ENCODE measurements around the gene SLC9A1. TPM values are rescaled to one million over a fixed set of nuclear protein-coding genes. Genes with fewer than 3 reads are reported as not detected.

The SLC9A1 gene
- polyA plus RNA-seq, 3 donors: 4.5 to 14.2 (median 4.6) TPM

GRCh38 chr1:27147842-27148518 is 6.9 kb downstream of the SLC9A1 start:
- Histone ChIP-seq H3K27ac (ENCODE audit: low read depth in 1 of 2, low read length in 2 of 2) (no peak overlapping the region), H3K4me2 (replicated peaks; ENCODE audit: extremely low read depth, low read length, poor library complexity, severe bottlenecking) (no peak overlapping the region)

GRCh38 chr1:27145934-27146354 is 9.0 kb downstream of the SLC9A1 start:
- H3K9me3 Mint-ChIP-seq: peaks cover 0 to 5% (median 3%) of the 10 kb centered on the region in 7 donors
- no peak overlapping the region for H3K9ac ChIP-seq (ENCODE audit: insufficient read depth, low read length, poor library complexity, severe bottlenecking)
- DNase-seq: no peak
- no peaks in the 10 kb centered on the region for H3K27me3 Mint-ChIP-seq (ENCODE audit: low read depth in 3 of 3)
- H3K4me3 ChIP-seq (replicated peaks in 1 of 3; ENCODE audit: low read depth in 2 of 3, low read length in 3 of 3): no peak overlapping the region
- no peak overlapping the region for H3K4me2 ChIP-seq (replicated peaks; ENCODE audit: extremely low read depth, low read length, poor library complexity, severe bottlenecking)
- H3K27ac Mint-ChIP-seq: no peak overlapping the region
- TF ChIP-seq CTCF (IDR thresholded peaks at IDR 0.05): no peak
- WGBS (ENCODE audit: insufficient coverage): 88% methylated on average over 5 of the region's 7 CpGs
- H3K36me3 ChIP-seq (replicated peaks in 1 of 2; ENCODE audit: control insufficient read depth in 1 of 2, insufficient read depth in 2 of 2, low read length in 2 of 2): peaks cover 8 to 52% of the 10 kb centered on the region in 2 donors
- H2AFZ ChIP-seq (ENCODE audit: insufficient read depth, low read depth, low read length, poor library complexity, severe bottlenecking): no peak overlapping the region
- H3K27ac ChIP-seq (ENCODE audit: low read depth in 1 of 2, low read length in 2 of 2): no peak overlapping the region
- H3K4me1 ChIP-seq (ENCODE audit: control insufficient read depth in 1 of 2, insufficient read depth in 2 of 2, low read length in 2 of 2): peaks cover 23 to 25% of the 10 kb centered on the region in 2 donors
- H3K9me3 ChIP-seq (replicated peaks in 1 of 2; ENCODE audit: control insufficient read depth in 1 of 2, insufficient read depth in 1 of 2, low read length in 2 of 2): no peaks in the 10 kb centered on the region
- peaks cover 49 to 64% of the 10 kb centered on the region in 2 donors for H3K36me3 Mint-ChIP-seq
- peaks cover 47% of the 10 kb centered on the region for H3K4me1 Mint-ChIP-seq
- H3K79me2 ChIP-seq (ENCODE audit: insufficient read depth, low read length): peaks cover 98% of the 10 kb centered on the region
- H3K4me3 Mint-ChIP-seq: no peak overlapping the region
- intact Hi-C loops (cut with micrococcal nuclease): no loop called here
- H3K27me3 ChIP-seq (ENCODE audit: control insufficient read depth in 2 of 2, insufficient read depth in 2 of 2, low read length in 2 of 2): no peaks in the 10 kb centered on the region
- H4K20me1 ChIP-seq (ENCODE audit: insufficient read depth, low read length): peaks cover 56% of the 10 kb centered on the region

More at GRCh38 chr1:27147842-27148518, 6.9 kb downstream of the SLC9A1 start:
- no peak overlapping the region for H3K4me3 Mint-ChIP-seq
- peak overlapping the region in 3 of 7 donors; percentile 12 to 24 (median 15) for H3K27ac Mint-ChIP-seq
- intact Hi-C loops (cut with micrococcal nuclease): no loop called here
- peaks cover 97% of the 10 kb centered on the region for H3K79me2 ChIP-seq (ENCODE audit: insufficient read depth, low read length)
- no CpG with 5 or more reads among the region's 1 CpG for WGBS (ENCODE audit: insufficient coverage)
- DNase-seq: no peak
- H3K27me3 ChIP-seq (ENCODE audit: control insufficient read depth in 2 of 2, insufficient read depth in 2 of 2, low read length in 2 of 2): no peaks in the 10 kb centered on the region
- H3K9me3 ChIP-seq (replicated peaks in 1 of 2; ENCODE audit: control insufficient read depth in 1 of 2, insufficient read depth in 1 of 2, low read length in 2 of 2): no peaks in the 10 kb centered on the region
- peaks cover 30 to 40% of the 10 kb centered on the region in 2 donors for H3K4me1 ChIP-seq (ENCODE audit: control insufficient read depth in 1 of 2, insufficient read depth in 2 of 2, low read length in 2 of 2)
- peaks cover 46 to 69% of the 10 kb centered on the region in 2 donors for H3K36me3 Mint-ChIP-seq
- TF ChIP-seq CTCF (IDR thresholded peaks at IDR 0.05): no peak
- H3K4me3 ChIP-seq (replicated peaks in 1 of 3; ENCODE audit: low read depth in 2 of 3, low read length in 3 of 3): no peak overlapping the region
- no peaks in the 10 kb centered on the region for H3K27me3 Mint-ChIP-seq (ENCODE audit: low read depth in 3 of 3)
- H3K9me3 Mint-ChIP-seq: peaks cover 0 to 5% (median 3%) of the 10 kb centered on the region in 7 donors
- H4K20me1 ChIP-seq (ENCODE audit: insufficient read depth, low read length): peaks cover 73% of the 10 kb centered on the region
- H3K36me3 ChIP-seq (replicated peaks in 1 of 2; ENCODE audit: control insufficient read depth in 1 of 2, insufficient read depth in 2 of 2, low read length in 2 of 2): peaks cover 8 to 42% of the 10 kb centered on the region in 2 donors
- no peak overlapping the region for H2AFZ ChIP-seq (ENCODE audit: insufficient read depth, low read depth, low read length, poor library complexity, severe bottlenecking)
- H3K9ac ChIP-seq (ENCODE audit: insufficient read depth, low read length, poor library complexity, severe bottlenecking): no peak overlapping the region
- H3K4me1 Mint-ChIP-seq: peaks cover 51% of the 10 kb centered on the region
